Activated CD4-positive, CD25-positive, alpha-beta regulatory T cell treated with anti-CD3 and anti-CD28 coated beads, Interleukin-2, amount 50 U/mL, for 72 hours (primary cell): ENCODE data around the gene RTKN.
"Not testable (repeated sequence)": the region's sequence is repeated elsewhere in the genome, so short reads cannot be mapped to it uniquely, and the experiment has no call there.

Experiments
- DNase-seq: peaks from one replicate; pipeline ENCODE4 v3.0.0; 2021

Gene RTKN

DNA sequence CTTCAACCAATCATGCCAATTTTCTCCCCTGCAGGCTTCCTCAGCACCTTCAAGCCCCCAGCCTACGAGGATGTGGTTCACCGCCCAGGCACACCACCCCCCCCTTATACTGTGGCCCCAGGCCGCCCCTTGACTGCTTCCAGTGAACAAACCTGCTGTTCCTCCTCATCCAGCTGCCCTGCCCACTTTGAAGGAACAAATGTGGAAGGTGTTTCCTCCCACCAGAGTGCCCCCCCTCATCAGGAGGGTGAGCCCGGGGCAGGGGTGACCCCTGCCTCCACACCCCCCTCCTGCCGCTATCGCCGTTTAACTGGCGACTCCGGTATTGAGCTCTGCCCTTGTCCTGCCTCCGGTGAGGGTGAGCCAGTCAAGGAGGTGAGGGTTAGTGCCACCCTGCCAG is 18.4 kb upstream of the RTKN start:
- DNase-seq: not testable (repeated sequence)

- not testable (repeated sequence) for DNase-seq
These were observed 17.9 kb upstream of the RTKN start for GRCh38 chr2:74459503-74460118.

DNA sequence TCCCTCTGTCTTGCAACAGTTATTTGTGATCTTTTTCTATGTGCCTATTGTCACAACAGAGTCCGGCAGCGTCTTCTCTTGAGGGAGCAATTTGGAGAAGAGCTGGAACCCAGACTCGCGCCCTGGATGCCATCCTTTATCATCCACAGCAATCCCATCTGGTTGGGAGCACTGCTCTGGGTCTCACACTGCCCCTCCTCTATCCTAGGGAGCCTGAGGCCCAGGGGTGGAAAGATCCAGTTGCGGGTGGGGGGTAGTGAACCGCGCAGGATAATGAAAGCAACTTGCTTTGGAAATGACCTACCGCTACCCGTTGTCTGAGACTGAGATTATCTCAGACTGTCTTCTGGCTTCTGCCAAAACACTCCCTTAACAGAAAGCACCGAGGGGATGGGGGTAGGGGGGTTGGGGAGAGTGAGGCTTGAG is 17.2 kb upstream of the RTKN start:
- no peak for DNase-seq

- DNase-seq: peak; percentile 96
These were observed 16.6 kb upstream of the RTKN start, which contains the start of gene WBP1 for GRCh38 chr2:74458132-74458937. Gene WBP1, plus strand, starts transcription at chr2:74458438. Its CDS starts 165 bp downstream, at chr2:74458603.

- DNase-seq: peak; percentile 70
These were observed 15.9 kb upstream of the RTKN start for GRCh38 chr2:74457549-74458131.

DNA sequence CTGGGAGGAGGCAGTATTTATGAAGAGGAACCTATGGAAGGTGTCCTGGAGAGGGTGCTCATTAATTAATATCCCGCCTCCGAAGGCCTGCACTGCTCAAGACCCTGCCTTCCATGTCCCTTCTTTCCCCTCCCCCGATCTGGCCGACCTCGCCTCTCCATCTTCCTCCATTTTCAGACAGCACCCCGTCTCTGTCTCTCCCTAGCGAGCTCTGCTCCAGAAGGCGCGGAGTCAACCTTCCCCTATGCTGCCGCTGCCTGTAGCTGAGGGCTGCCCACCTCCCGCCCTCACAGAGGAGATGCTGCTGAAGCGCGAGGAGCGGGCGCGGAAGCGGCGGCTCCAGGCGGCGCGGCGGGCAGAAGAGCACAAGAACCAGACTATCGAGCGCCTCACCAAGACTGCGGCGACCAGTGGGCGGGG is 15.4 kb upstream of the RTKN start:
- no peak for DNase-seq

DNA sequence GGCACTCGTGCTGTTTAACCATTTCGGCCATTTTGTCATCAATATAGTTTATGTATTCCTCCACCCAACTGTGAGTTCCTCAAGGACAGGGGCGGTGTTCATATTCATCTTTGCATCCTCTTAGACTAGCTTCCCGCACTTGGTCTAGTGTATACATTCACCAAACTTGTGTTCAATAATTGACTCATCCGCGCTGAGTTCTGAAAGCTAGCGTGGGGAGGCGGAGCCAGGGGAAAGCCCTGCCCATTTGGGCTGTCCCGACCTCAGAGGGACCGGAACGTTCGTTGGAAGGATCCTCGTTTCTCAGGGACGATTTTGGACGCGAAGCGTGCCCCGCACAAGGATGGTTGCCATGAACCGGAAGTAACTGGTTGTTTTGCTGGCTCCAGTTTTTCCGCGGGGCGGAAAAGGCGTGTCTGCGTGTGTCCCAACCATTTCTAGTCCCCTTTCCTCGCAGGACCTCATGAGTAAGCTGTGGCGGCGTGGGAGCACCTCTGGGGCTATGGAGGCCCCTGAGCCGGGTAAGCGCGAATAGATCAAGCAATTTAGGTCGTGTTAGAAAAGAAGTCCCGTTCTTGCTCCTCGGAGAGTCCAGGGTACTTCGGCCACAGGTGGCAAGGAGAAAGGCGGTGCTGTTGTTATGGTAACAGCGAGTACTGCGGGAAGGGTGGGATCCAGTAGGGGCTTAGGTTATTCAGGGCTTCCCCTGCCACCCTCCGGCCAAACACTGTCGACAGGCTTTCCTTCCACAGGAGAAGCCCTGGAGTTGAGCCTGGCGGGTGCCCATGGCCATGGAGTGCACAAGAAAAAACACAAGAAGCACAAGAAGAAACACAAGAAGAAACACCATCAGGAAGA is 13.1 kb upstream of the RTKN start, which contains the start of gene INO80B:
Gene INO80B (plus strand): TSS at position 434 of the 858 bp plus-strand sequence. CDS start 30 bp downstream, at position 464.
- DNase-seq: peak; percentile 97

DNA sequence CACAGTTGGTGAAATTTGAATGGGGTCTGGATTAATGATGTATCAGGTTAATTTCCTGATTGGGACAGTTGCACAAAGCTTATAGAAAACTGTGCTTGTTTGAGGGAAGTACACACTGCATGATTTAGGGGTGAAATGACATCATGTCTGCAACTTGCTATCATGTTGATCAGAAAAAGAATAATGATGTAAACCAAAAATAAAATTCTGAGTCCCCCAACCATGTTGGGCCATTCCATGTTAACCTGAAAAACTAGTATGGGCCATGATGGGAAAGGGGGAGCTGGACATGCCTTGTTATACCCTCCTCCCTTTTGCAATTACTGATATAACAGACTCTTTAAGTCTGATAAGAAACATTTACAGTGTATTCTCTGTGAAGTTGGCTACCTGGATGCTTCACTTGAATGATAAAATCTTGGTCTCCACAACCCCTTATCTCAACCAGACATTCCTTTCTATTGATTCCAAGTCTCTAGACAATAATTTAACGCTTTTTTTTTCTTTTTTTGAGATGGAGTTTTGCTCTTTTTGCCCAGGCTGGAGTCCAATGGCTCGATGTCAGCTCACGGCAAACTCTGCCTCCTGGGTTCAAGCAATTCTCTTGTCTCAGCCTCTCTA is 8.9 kb upstream of the RTKN start:
- DNase-seq: no peak

DNA sequence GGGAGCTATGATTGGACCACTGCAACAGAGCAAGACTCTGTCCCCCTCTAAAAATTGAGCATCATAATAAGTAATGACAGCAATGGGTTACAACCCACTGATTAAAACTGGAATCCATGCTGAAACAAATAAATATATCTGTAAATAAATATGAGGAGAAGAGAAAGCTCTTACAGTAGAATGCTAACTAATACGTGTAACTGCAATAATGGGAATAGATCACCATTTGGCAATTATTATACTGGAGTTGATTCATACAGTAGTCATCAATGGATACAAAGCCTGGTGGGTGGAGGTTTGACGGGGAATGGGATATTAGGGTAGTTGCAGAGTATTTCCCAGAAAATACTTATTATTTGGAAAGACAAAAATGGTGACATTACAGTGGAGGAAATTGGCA is 7.0 kb upstream of the RTKN start:
- DNase-seq: no peak

- DNase-seq: no peak
These were observed 5.7 kb upstream of the RTKN start for GRCh38 chr2:74447230-74447999.

DNA sequence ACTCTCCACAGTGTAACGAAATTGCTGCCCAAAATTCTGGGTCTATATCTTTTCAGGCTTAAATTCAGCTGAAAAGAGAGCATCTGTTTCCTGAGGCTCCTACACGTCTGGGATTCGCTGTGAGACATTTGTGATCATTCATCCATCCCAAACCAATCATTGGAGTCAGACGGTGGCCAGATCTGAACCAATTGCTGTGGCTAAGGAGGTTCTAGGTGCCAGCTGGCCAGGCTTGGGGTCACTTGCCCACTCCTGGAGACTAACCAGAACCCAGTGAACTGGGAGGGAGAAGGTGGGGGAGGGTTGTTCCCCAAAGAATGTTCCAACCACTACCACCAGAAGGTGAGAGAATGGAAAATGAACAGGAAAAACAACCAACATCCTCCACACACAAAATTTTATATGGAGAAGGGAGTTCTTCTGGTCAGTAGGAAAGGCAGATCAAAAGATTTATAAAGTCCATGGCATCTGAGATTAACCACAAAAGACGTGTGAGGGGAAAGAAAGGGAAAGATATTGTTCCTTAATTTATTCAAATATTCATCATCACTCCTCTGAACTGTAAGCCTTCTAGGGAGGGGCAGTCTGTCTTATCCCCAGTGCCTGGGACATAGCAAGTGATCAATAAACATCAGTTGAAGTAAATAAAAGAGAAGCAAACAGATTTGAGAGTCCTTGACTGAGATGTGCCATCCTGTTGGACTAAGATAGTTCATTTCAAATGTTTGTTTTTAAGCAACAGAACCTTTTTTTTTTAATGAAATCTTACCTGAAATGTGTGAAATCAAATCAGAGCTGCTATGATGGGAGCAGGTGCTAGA is 3.0 kb upstream of the RTKN start:
- DNase-seq: no peak

DNA sequence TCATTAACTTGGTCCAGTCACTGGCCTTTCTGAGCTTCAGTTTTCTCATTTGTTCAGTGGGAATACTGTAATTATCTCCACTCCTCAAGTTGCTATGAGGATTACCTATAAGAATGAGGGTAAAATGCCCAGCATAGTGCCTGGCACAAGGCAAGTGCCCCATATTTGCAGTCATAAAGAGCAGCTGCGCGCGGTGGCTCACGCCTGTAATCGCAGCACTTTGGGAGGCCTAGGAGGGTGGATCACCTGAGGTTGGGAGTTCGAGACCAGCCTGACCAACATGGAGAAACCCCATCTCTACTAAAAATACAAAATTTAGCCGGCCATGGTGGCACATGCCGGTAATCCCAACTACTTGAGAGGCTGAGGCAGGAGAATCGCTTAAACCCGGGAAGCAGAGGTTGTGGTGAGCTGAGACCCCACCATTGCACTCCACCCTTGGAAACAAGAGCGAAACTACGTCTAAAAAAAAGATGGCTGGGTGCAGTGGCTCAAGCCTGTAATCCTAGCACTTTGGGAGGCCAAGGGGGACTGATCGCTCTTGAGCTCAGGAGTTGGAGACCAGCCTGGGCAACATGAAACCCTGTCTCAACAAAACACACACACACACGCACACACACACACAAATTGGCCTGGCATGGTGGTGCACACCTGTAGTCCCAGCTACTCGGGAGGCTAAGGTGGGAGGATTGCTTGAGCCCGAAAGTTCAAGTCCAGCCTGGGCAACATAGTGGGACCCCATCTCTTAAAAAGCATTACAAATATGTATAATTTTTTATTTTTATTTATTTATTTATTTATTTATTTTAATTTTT is 953 bp upstream of the RTKN start:
- not testable (repeated sequence) for DNase-seq

DNA sequence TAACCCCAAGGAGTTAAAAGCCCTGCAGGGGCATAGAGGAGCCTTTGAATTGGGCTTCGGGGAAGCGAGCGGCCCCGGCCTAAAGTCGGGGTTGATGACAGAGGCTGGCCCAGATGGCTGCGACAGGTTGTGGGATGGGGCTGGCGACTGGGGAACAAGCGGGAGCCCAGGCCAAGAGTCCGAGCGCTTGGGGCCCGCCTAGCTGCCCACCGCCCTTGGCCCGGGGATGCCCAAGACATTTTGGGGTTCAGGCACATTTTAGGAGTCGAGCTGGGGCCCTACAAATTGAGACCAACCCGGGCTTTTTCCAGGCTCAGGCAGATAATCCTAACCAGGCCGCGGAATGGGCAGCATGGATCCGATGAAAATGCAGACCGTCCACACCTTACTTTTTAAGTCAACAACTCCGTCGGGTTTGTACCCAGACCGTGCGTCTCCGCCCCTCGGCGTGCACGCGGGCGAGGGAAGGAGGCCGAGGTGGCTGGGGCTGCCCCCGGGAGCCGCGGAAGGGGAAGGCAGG is 507 bp downstream of the RTKN start:
- peak; percentile 48 for DNase-seq

GRCh38 chr2:74440378-74441169 is 1.2 kb downstream of the RTKN start:
- no peak for DNase-seq

GRCh38 chr2:74439803-74440377 is 1.8 kb downstream of the RTKN start:
- no peak for DNase-seq

- DNase-seq: no peak
These were observed 2.4 kb downstream of the RTKN start for GRCh38 chr2:74439373-74439772.

- DNase-seq: no peak
These were observed 3.5 kb downstream of the RTKN start for GRCh38 chr2:74438248-74438647.
